HepG2 (cell line): ENCODE measurements around the gene HOXA9. TPM values are rescaled to one million over a fixed set of nuclear protein-coding genes. Genes with fewer than 3 reads are reported as not detected.

Source experiments
- ATAC-seq: fragments of 200-7000 bp; cut with Tn5 transposase; 3 replicates; pipeline ENCODE4 v1.9.1; 2020; ENCODE audit warnings: mild to moderate bottlenecking, moderate library complexity
- BruUV-seq: library from RNA; stranded (reverse); fragments of 400-500 nt; replicated peaks from 2 replicates; lab custom pipeline; 2021; lab: Mats Ljungman, UMichigan
- CTCF ChIA-PET: fragments of 300-600 bp; formaldehyde crosslinking; extraction: SDS; loops from one replicate; lab custom pipeline; 2021; ENCODE audit warnings: low total read pairs, inconsistent platforms, low intra/inter-chr PET ratio; lab: Yijun Ruan, JAX
- POLR2A ChIA-PET: fragments of 350-600 bp; sonication (Branson Sonifier 250); formaldehyde crosslinking; loops from one replicate; lab custom pipeline; 2020; ENCODE audit warnings: antibody characterized with exemption, inconsistent platforms; lab: Yijun Ruan, JAX
- DNase-seq: peaks from one replicate; pipeline ENCODE4 v3.0.0-alpha.2; 2015; ENCODE audit warnings: low spot score
- FAIRE-seq: peaks from 3 replicates; lab custom pipeline; 2011; peaks lifted over from hg19 to GRCh38; lab: Jason Lieb, UNC
- H2AFZ ChIP-seq: one replicate; pipeline ENCODE4 v1.6.1; 2011; ENCODE audit warnings: low read length, inconsistent platforms
- H3K27ac ChIP-seq: fragments of 300-600 bp; 3 replicates; pipeline ENCODE4 v1.8.0; 2011; ENCODE audit warnings: mixed run types, mild to moderate bottlenecking, mixed read lengths, low read length, inconsistent platforms; ENCODE audit not compliant: insufficient read depth; ENCODE audit errors: extremely low read length
- H3K27me3 ChIP-seq, 2 experiments: fragments of 200-600 bp in 1 of 2; 2 replicates in 1 of 2; 3 replicates in 1 of 2; pipeline versions ENCODE4 v1.6.0 to v1.8.0; 2011; ENCODE audit warnings: low read length in 2 of 2, mild to moderate bottlenecking in 2 of 2, moderate library complexity in 2 of 2, inconsistent platforms in 1 of 2; ENCODE audit not compliant: insufficient read depth in 2 of 2, control insufficient read depth in 1 of 2
- H3K36me3 ChIP-seq, 2 experiments: fragments of 200-600 bp in 1 of 2; replicated peaks in 1 of 2; 2 replicates in 1 of 2; 3 replicates in 1 of 2; pipeline versions ENCODE4 v1.5.1 to v1.8.0; 2011; ENCODE audit warnings: low read length in 2 of 2, inconsistent platforms in 1 of 2; ENCODE audit not compliant: insufficient read depth in 2 of 2, control insufficient read depth in 1 of 2
- H3K4me1 ChIP-seq: 2 replicates; pipeline ENCODE4 v1.5.1; 2012; ENCODE audit warnings: low read length, inconsistent platforms; ENCODE audit not compliant: insufficient read depth
- H3K4me2 ChIP-seq: 2 replicates; pipeline ENCODE4 v1.6.0; 2011; ENCODE audit warnings: low read depth, low read length, inconsistent platforms
- H3K4me3 ChIP-seq, 3 experiments: fragments of 200-600 bp in 1 of 3; sonication (generic), shearing (Covaris generic) in 1 of 3; replicated peaks in 1 of 3; 2 replicates each; pipeline ENCODE4 v1.5.1; 2011 to 2016; ENCODE audit warnings: low read length in 3 of 3, inconsistent platforms in 2 of 3, low read depth in 2 of 3, mild to moderate bottlenecking in 2 of 3, control low read depth in 1 of 3, mixed read lengths in 1 of 3; ENCODE audit not compliant: insufficient read depth in 1 of 3
- H3K79me2 ChIP-seq: one replicate; pipeline ENCODE4 v1.6.1; 2011; ENCODE audit warnings: low read length, inconsistent platforms; ENCODE audit not compliant: insufficient read depth
- H3K9ac ChIP-seq: 2 replicates; pipeline ENCODE4 v1.6.0; 2011; ENCODE audit warnings: mild to moderate bottlenecking, low read depth, low read length, inconsistent platforms; ENCODE audit not compliant: insufficient read depth
- H3K9me3 ChIP-seq: 2 replicates; pipeline ENCODE4 v1.5.1; 2012; ENCODE audit warnings: mild to moderate bottlenecking, low read length
- H4K20me1 ChIP-seq: 2 replicates; pipeline ENCODE4 v1.6.0; 2011; ENCODE audit warnings: inconsistent platforms, mild to moderate bottlenecking, low read length, moderate library complexity; ENCODE audit not compliant: insufficient read depth
- DNMT3B ChIP-seq: conservative IDR thresholded peaks from 2 replicates; pipeline ENCODE4 v1.6.1; 2016; ENCODE audit warnings: missing biosample characterization, control low read depth
- EZH2 ChIP-seq: conservative IDR thresholded peaks from 2 replicates; pipeline ENCODE4 v1.6.1; 2012; ENCODE audit warnings: mild to moderate bottlenecking, low read depth, low read length, moderate library complexity
- TAF15 ChIP-seq: fragments of 200-400 bp; formaldehyde crosslinking; IDR thresholded peaks from one replicate; pipeline ENCODE4 v1.6.1; 2018; ENCODE audit warnings: mild to moderate bottlenecking, low read depth, low read length; ENCODE audit not compliant: poor library complexity, severe bottlenecking
- ZBTB43 ChIP-seq: sonication (generic); formaldehyde crosslinking; conservative IDR thresholded peaks from 2 replicates; pipeline ENCODE4 v1.4.0; 2020; ENCODE audit warnings: missing genetic modification reagents
- ZZZ3 ChIP-seq: sonication (generic); formaldehyde crosslinking; IDR thresholded peaks from 2 replicates; pipeline ENCODE4 v1.4.0; 2020; ENCODE audit warnings: missing genetic modification reagents, mild to moderate bottlenecking, borderline replicate concordance
- WGBS: methylation state at CpG from one replicate; pipeline ENCODE4 v1.1.6; 2017; ENCODE audit warnings: low lambda C conversion rate; 5-methylcytosine and 5-hydroxymethylcytosine counted together
- in situ Hi-C: cut with HindIII; loops from 2 replicates; pipeline ENCODE4 v1.10.0; 2017; ENCODE audit warnings: low pct_unique_long_range_greater_than_20kb; ENCODE audit not compliant: extremely low pct_ligation_motif_present
- intact Hi-C: fragments of 100-400 bp; cut with micrococcal nuclease; formaldehyde crosslinking; loops from one replicate; pipeline ENCODE4 v1.10.0; 2022; ENCODE audit not compliant: unreplicated experiment
- polyA plus RNA-seq, 8 experiments: library from polyadenylated mRNA; depleted of rRNA in 3 of 8; stranded (reverse) in 7 of 8; unstranded in 1 of 8; fragments of >200 nt; fragmentation: Illumina TruSeq in 4 of 8; extraction: Trizol in 4 of 8; gene quantifications; 2 replicates each; pipeline versions ENCODE4 v1.2.1 to v1.2.3, GENCODE V29; 2011 to 2016; ENCODE audit warnings: low read depth in 4 of 8, missing spikeins in 1 of 8, mixed read lengths in 1 of 8; ENCODE audit not compliant: insufficient read depth in 1 of 8
- total RNA-seq, 5 experiments: library from RNA; depleted of rRNA; stranded (reverse); fragments of >200 nt; fragmentation: Illumina TruSeq; extraction: Trizol; gene quantifications; 2 replicates each; pipeline ENCODE4 v1.2.3, GENCODE V29; 2016; ENCODE audit warnings: low read depth in 1 of 5

Gene HOXA9
- total and polyA plus RNA-seq, 2 of the 13 experiments (the other 11 are each of a cell fraction or from before 2014, with no cell fraction given), result not detected

GRCh38 chr7:27187475-27188385 is 22.4 kb upstream of the HOXA9 start:
- Histone ChIP-seq H3K4me1 (peaks cover 37% of the 10 kb centered on the region), H3K27me3 (peaks cover 33 to 96% of the 10 kb centered on the region in 2 experiments), H3K9me3 (no peaks in the 10 kb centered on the region), H3K27ac (no peak overlapping the region), H3K4me2 (peak overlapping the region; percentile 32), H2AFZ (no peak overlapping the region)
- ChIA-PET CTCF (no interaction called here), POLR2A (no interaction called here)
- no peak for ATAC-seq
- in situ Hi-C loops, result no loop called here
- no TSS peak for BruUV-seq
- TF ChIP-seq DNMT3B (CRISPR knock-in tag) (no peak), TAF15 (no peak), EZH2 (peak; percentile 79; the same call in 1 of the 2 replicates), ZBTB43 (CRISPR knock-in tag) (no peak), ZZZ3 (CRISPR knock-in tag) (no peak)
- TF ChIP-seq, all 625 proteins: peak for 1
- Histone ChIP-seq H3K4me3 (peak overlapping the region in 1 of 3 experiments; percentile 18; a peak in 1 of 6 replicates), H3K9ac (no peak overlapping the region), H3K36me3 (no peaks in the 10 kb centered on the region), H4K20me1 (peaks cover 6% of the 10 kb centered on the region; the same call in 1 of the 2 replicates), H3K79me2 (no peaks in the 10 kb centered on the region)
- intact Hi-C loops, result no loop called here
- no peak for FAIRE-seq
- no peak for DNase-seq
- WGBS, result 34% methylated on average over 40 of the region's 46 CpGs
